ENCODE data around the gene SCIN. TPM values are rescaled to one million over a fixed set of nuclear protein-coding genes. Genes with fewer than 3 reads are reported as not detected.

The SCIN gene
- total RNA-seq, 2 experiments from 2014 or later = not detected

GRCh38 chr7:12674053-12674452, 103.5 kb downstream of the SCIN start:
- no peak for DNase-seq (ENCODE audit: low spot score)
- Histone ChIP-seq H3K36me3 (ENCODE audit: insufficient read depth, low read length) (no peaks in the 10 kb centered on the region), H3K27ac (ENCODE audit: low read depth, low read length, poor library complexity, severe bottlenecking) (no peak overlapping the region), H3K4me1 (ENCODE audit: insufficient read depth, low read length, poor library complexity, severe bottlenecking) (no peaks in the 10 kb centered on the region), H2AFZ (ENCODE audit: low read length) (no peak overlapping the region), H3K79me2 (ENCODE audit: insufficient read depth, low read depth, low read length) (no peaks in the 10 kb centered on the region), H4K20me1 (ENCODE audit: insufficient read depth, low read length) (no peaks in the 10 kb centered on the region), H3K4me2 (ENCODE audit: low read length) (no peak overlapping the region), H3K9me3 (ENCODE audit: low read length) (no peaks in the 10 kb centered on the region), H3K4me3 (ENCODE audit: low read depth, low read length, poor library complexity, severe bottlenecking) (no peak overlapping the region), H3K9me2 (ENCODE audit: insufficient read depth, low read length) (no peaks in the 10 kb centered on the region)
- intact Hi-C loops (cut with micrococcal nuclease; ENCODE audit: unreplicated experiment) = no loop called here
- BruUV-seq (replicated peaks) = no TSS peak
- POLR2A ChIA-PET = no interaction called here
- TF ChIP-seq CTCF (conservative IDR thresholded peaks at IDR 0.05; ENCODE audit: low read length) (no peak), EZH2phosphoT487 (IDR thresholded peaks at IDR 0.05; ENCODE audit: borderline replicate concordance, low read depth, low read length) (no peak)
- CTCF ChIA-PET (ENCODE audit: unreplicated experiment) = no interaction called here

- TF ChIP-seq EZH2phosphoT487 (IDR thresholded peaks at IDR 0.05; ENCODE audit: borderline replicate concordance, low read depth, low read length) = no peak
- TF ChIP-seq CTCF (conservative IDR thresholded peaks at IDR 0.05; ENCODE audit: low read length) = peak; percentile 77
Measured at GRCh38 chr7:12674861-12675260, 104.3 kb downstream of the SCIN start.

GRCh38 chr7:12683678-12684585, 113.4 kb downstream of the SCIN start:
- no peak for TF ChIP-seq EZH2phosphoT487 (IDR thresholded peaks at IDR 0.05; ENCODE audit: borderline replicate concordance, low read depth, low read length)
- peak; percentile 63 for TF ChIP-seq CTCF (conservative IDR thresholded peaks at IDR 0.05; ENCODE audit: low read length)
- H2AFZ ChIP-seq (ENCODE audit: low read length) = no peak overlapping the region
- intact Hi-C loops (cut with micrococcal nuclease; ENCODE audit: unreplicated experiment) = no loop called here
- no peak overlapping the region for H3K4me3 ChIP-seq (ENCODE audit: low read depth, low read length, poor library complexity, severe bottlenecking)
- H3K4me1 ChIP-seq (ENCODE audit: insufficient read depth, low read length, poor library complexity, severe bottlenecking) = peaks cover 14% of the 10 kb centered on the region
- H3K79me2 ChIP-seq (ENCODE audit: insufficient read depth, low read depth, low read length) = no peaks in the 10 kb centered on the region; the same call in 1 of the 2 replicates
- ChIA-PET POLR2A (interaction anchor here (0.6 to 0.7 kb wide), 2 partner anchors 14 to 428 kb away, joined by 3 to 4 read pairs; no protein-coding TSS in a partner anchor), CTCF (ENCODE audit: unreplicated experiment) (no interaction called here)
- no peaks in the 10 kb centered on the region for H3K36me3 ChIP-seq (ENCODE audit: insufficient read depth, low read length)
- BruUV-seq (replicated peaks) = no TSS peak
- H3K27ac ChIP-seq (ENCODE audit: low read depth, low read length, poor library complexity, severe bottlenecking) = no peak overlapping the region
- no peak for DNase-seq (ENCODE audit: low spot score)
- H3K4me2 ChIP-seq (ENCODE audit: low read length) = no peak overlapping the region
- no peaks in the 10 kb centered on the region for H3K9me2 ChIP-seq (ENCODE audit: insufficient read depth, low read length)
- H3K9me3 ChIP-seq (ENCODE audit: low read length) = no peaks in the 10 kb centered on the region; the same call in 1 of the 2 replicates
- H4K20me1 ChIP-seq (ENCODE audit: insufficient read depth, low read length) = 0 out of 2 replicates have a peak, but pooled peaks cover 5% of the 10 kb centered on the region

More at GRCh38 chr7:12674861-12675260, 104.3 kb downstream of the SCIN start:
- intact Hi-C loops (cut with micrococcal nuclease; ENCODE audit: unreplicated experiment) = no loop called here
- Histone ChIP-seq H3K9me3 (ENCODE audit: low read length) (no peaks in the 10 kb centered on the region), H4K20me1 (ENCODE audit: insufficient read depth, low read length) (no peaks in the 10 kb centered on the region), H2AFZ (ENCODE audit: low read length) (no peak overlapping the region), H3K79me2 (ENCODE audit: insufficient read depth, low read depth, low read length) (no peaks in the 10 kb centered on the region), H3K9me2 (ENCODE audit: insufficient read depth, low read length) (no peaks in the 10 kb centered on the region), H3K27ac (ENCODE audit: low read depth, low read length, poor library complexity, severe bottlenecking) (no peak overlapping the region), H3K4me3 (ENCODE audit: low read depth, low read length, poor library complexity, severe bottlenecking) (no peak overlapping the region), H3K36me3 (ENCODE audit: insufficient read depth, low read length) (no peaks in the 10 kb centered on the region), H3K4me1 (ENCODE audit: insufficient read depth, low read length, poor library complexity, severe bottlenecking) (no peaks in the 10 kb centered on the region), H3K4me2 (ENCODE audit: low read length) (no peak overlapping the region)
- peak; percentile 38 for DNase-seq (ENCODE audit: low spot score)
- ChIA-PET POLR2A (interaction anchor here (0.6 to 1.0 kb wide), 2 partner anchors 12 to 356 kb away, joined by 3 read pairs; no protein-coding TSS in a partner anchor), CTCF (ENCODE audit: unreplicated experiment) (no interaction called here)
- BruUV-seq (replicated peaks) = no TSS peak
